ENCODE data around the gene ACTL7B.

DNA sequence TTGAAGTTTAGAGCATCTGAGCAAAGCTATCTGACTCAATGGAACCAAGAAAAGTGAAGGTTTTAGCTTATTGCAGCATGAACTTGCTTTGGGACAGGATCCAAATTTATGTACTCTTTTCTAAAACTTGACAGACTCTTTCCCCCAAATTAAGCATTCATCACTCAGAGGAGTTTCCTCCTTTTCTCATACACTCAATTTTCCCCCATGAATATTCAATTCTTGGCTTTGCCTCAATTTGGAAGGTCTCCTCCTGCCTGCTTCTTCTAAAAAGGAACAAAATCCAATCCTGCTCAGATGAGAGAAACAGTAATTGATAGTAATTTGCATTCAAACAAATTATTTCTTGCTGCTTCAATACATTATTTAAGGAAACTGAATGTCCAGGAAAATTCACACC is 11.3 kb upstream of the ACTL7B start:
- TF ChIP-seq, protein P1, sequence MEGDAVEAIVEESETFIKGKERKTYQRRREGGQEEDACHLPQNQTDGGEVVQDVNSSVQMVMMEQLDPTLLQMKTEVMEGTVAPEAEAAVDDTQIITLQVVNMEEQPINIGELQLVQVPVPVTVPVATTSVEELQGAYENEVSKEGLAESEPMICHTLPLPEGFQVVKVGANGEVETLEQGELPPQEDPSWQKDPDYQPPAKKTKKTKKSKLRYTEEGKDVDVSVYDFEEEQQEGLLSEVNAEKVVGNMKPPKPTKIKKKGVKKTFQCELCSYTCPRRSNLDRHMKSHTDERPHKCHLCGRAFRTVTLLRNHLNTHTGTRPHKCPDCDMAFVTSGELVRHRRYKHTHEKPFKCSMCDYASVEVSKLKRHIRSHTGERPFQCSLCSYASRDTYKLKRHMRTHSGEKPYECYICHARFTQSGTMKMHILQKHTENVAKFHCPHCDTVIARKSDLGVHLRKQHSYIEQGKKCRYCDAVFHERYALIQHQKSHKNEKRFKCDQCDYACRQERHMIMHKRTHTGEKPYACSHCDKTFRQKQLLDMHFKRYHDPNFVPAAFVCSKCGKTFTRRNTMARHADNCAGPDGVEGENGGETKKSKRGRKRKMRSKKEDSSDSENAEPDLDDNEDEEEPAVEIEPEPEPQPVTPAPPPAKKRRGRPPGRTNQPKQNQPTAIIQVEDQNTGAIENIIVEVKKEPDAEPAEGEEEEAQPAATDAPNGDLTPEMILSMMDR (IDR thresholded peaks at IDR 0.05): no peak
- no peak for TF ChIP-seq EZH2 (IDR thresholded peaks at IDR 0.05; ENCODE audit: borderline replicate concordance, insufficient read depth, low read depth, low read length, poor library complexity, severe bottlenecking)

Measured in B cell (primary cell).